Measurements from ENCODE around the gene LCN15.

LCN15 gene

GRCh38 chr9:136799854-136800657 lies 35.7 kb upstream of the LCN15 start (continued):
- no peak for TF ChIP-seq ZNF202 (tag by site-specific recombination; IDR thresholded peaks at IDR 0.05; ENCODE audit: borderline replicate concordance)
- 0 out of 2 replicates have a peak, but pooled peaks have one; percentile 9 for TF ChIP-seq ZNF398 (tag by site-specific recombination; IDR thresholded peaks at IDR 0.05)
- TF ChIP-seq YY1 (tag by site-specific recombination; IDR thresholded peaks at IDR 0.05): no peak; the same call in 1 of the 2 replicates
- peak; percentile 63; the same call in 1 of the 2 replicates for TF ChIP-seq IKZF3 (tag by site-specific recombination; IDR thresholded peaks at IDR 0.05)
- peak; percentile 33 for TF ChIP-seq ZBTB26 (tag by site-specific recombination; optimal IDR thresholded peaks at IDR 0.05)
- TF ChIP-seq ZNF791 (tag by site-specific recombination; IDR thresholded peaks at IDR 0.05): no peak
- 0 out of 2 replicates have a peak, but pooled peaks have one; percentile 14 for TF ChIP-seq WT1 (tag by site-specific recombination; IDR thresholded peaks at IDR 0.05)
- 0 out of 2 replicates have a peak, but pooled peaks have one; percentile 24 for TF ChIP-seq HIC1 (tag by site-specific recombination; IDR thresholded peaks at IDR 0.05)
- peak; percentile 83 for TF ChIP-seq ZFHX2 (tag by site-specific recombination; conservative IDR thresholded peaks at IDR 0.05)
- TF ChIP-seq ZNF639 (tag by site-specific recombination; IDR thresholded peaks at IDR 0.05): no peak
- no peak for TF ChIP-seq ZNF140 (tag by site-specific recombination; IDR thresholded peaks at IDR 0.05)
- TF ChIP-seq REST (tag by site-specific recombination; IDR thresholded peaks at IDR 0.05): peak; percentile 88
- TF ChIP-seq ZNF112 (tag by site-specific recombination; IDR thresholded peaks at IDR 0.05): no peak
- TF ChIP-seq ZNF626 (tag by site-specific recombination; IDR thresholded peaks at IDR 0.05): no peak
- TF ChIP-seq ZSCAN18 (tag by site-specific recombination; IDR thresholded peaks at IDR 0.05): no peak
- no peak for TF ChIP-seq ZNF155 (tag by site-specific recombination; IDR thresholded peaks at IDR 0.05)
- TF ChIP-seq YY2 (tag by site-specific recombination; IDR thresholded peaks at IDR 0.05): no peak
- no peak for TF ChIP-seq ZNF677 (tag by site-specific recombination; IDR thresholded peaks at IDR 0.05)
- TF ChIP-seq ZBTB20 (tag by site-specific recombination; IDR thresholded peaks at IDR 0.05): no peak; the same call in 1 of the 2 replicates
- no peak for TF ChIP-seq ZNF184 (tag by site-specific recombination; IDR thresholded peaks at IDR 0.05)

All from HEK293 (cell line).